Gastrocnemius medialis (tissue), 4 donors: ENCODE data around the gene FRMD6.

ENCODE experiments used
- POLR2A ChIP-seq, 2 donors: fragments of 450-650 bp; IDR thresholded peaks; one replicate each; pipeline ENCODE4 v1.6.1; 2017; ENCODE audit warnings: antibody characterized with exemption in 2 of 2, mild to moderate bottlenecking in 2 of 2, moderate library complexity in 2 of 2
- TF ChIP-seq, protein P1 (sequence below), 5 experiments: fragments of 450-650 bp in 3 of 5; fragments of 200-600 bp in 2 of 5; sonication (generic) in 2 of 5; IDR thresholded peaks in 4 of 5; conservative IDR thresholded peaks in 1 of 5; 1 replicate in 4 of 5; 2 replicates in 1 of 5; pipeline ENCODE4 v1.5.1; 2016 to 2019; ENCODE audit warnings: antibody characterized with exemption in 5 of 5, mild to moderate bottlenecking in 3 of 5, moderate library complexity in 3 of 5

DNA sequence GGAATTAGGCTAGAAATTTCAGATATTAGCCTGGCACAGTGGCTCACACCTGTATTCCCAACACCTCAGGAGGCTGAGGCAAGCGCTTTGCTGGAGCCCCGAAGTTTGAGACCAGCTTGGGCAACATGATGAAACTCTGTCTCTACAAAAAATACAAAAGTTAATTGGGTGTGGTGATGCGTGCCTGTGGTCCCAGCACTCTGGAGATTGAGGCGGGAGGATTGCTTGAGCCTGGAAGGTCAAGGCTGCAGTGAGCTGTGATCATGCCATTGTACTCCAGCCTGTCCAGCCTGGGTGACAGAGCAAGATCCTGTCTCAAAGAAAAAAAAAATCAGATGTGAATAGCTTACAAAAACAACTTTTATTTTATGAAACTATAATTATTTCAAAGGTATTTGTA lies 15.1 kb downstream of the FRMD6 start:
- no peak for TF ChIP-seq POLR2A (IDR thresholded peaks at IDR 0.05)
- TF ChIP-seq, protein P1, sequence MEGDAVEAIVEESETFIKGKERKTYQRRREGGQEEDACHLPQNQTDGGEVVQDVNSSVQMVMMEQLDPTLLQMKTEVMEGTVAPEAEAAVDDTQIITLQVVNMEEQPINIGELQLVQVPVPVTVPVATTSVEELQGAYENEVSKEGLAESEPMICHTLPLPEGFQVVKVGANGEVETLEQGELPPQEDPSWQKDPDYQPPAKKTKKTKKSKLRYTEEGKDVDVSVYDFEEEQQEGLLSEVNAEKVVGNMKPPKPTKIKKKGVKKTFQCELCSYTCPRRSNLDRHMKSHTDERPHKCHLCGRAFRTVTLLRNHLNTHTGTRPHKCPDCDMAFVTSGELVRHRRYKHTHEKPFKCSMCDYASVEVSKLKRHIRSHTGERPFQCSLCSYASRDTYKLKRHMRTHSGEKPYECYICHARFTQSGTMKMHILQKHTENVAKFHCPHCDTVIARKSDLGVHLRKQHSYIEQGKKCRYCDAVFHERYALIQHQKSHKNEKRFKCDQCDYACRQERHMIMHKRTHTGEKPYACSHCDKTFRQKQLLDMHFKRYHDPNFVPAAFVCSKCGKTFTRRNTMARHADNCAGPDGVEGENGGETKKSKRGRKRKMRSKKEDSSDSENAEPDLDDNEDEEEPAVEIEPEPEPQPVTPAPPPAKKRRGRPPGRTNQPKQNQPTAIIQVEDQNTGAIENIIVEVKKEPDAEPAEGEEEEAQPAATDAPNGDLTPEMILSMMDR (IDR thresholded peaks at IDR 0.05 in 4 of 5, conservative IDR thresholded peaks at IDR 0.05 in 1 of 5) = no peak
